SK-N-SH (cell line): ENCODE data around the gene RAB17. TPM values are rescaled to one million over a fixed set of nuclear protein-coding genes. Genes with fewer than 3 reads are reported as not detected.
A peak's percentile ranks its signal among the peaks of the same experiment; 100 is the strongest.
"Not testable (repeated sequence)": the region's sequence is repeated elsewhere in the genome, so short reads cannot be mapped to it uniquely, and the experiment has no call there.

ENCODE experiments used
- CTCF ChIA-PET: fragments of 300-600, 350-600 bp; formaldehyde crosslinking; extraction: SDS; loops from one replicate; lab custom pipeline; 2021; lab: Yijun Ruan, JAX
- POLR2A ChIA-PET: fragments of 350-600 bp; sonication (Branson Sonifier 250); formaldehyde crosslinking; extraction: SDS; loops from one replicate; lab custom pipeline; 2020; ENCODE audit warnings: antibody characterized with exemption, inconsistent platforms; lab: Yijun Ruan, JAX
- DNase-seq: peaks from one replicate; pipeline ENCODE4 v3.0.0; 2012
- H2AFZ ChIP-seq: fragments of 200-600 bp; sonication (generic); 2 replicates; pipeline ENCODE4 v1.8.1; 2016; ENCODE audit warnings: antibody characterized with exemption, mild to moderate bottlenecking, low read depth
- H3F3A ChIP-seq: fragments of 200-600 bp; sonication (generic); replicated peaks from 2 replicates; pipeline ENCODE3; 2016; ENCODE audit warnings: antibody characterized with exemption, mild to moderate bottlenecking; ENCODE audit not compliant: insufficient read depth
- H3K27ac ChIP-seq, 2 experiments: fragments of 200-500 bp in 1 of 2; fragments of 200-600 bp in 1 of 2; sonication (Bioruptor generic) in 1 of 2; sonication (generic), shearing (Covaris generic) in 1 of 2; 2 replicates each; pipeline versions ENCODE4 v1.5.1 to v1.6.1; 2014 to 2016; ENCODE audit warnings: low read depth in 2 of 2, inconsistent platforms in 1 of 2, low read length in 1 of 2, mild to moderate bottlenecking in 1 of 2, mixed read lengths in 1 of 2
- H3K27me3 ChIP-seq: fragments of 200-600 bp; sonication (generic), shearing (Covaris generic); 2 replicates; pipeline ENCODE4 v1.6.1; 2016; ENCODE audit warnings: mixed run types; ENCODE audit not compliant: insufficient read depth
- H3K36me3 ChIP-seq, 2 experiments: fragments of 200-500 bp in 1 of 2; fragments of 200-600 bp in 1 of 2; sonication (Bioruptor generic) in 1 of 2; sonication (generic) in 1 of 2; replicated peaks in 1 of 2; 2 replicates each; pipeline versions ENCODE3 to v1.5.1; 2014 to 2016; ENCODE audit warnings: low read length in 1 of 2, mild to moderate bottlenecking in 1 of 2; ENCODE audit not compliant: insufficient read depth in 2 of 2, control insufficient read depth in 1 of 2
- H3K4me1 ChIP-seq, 2 experiments: fragments of 200-500 bp in 1 of 2; fragments of 200-600 bp in 1 of 2; sonication (Bioruptor generic) in 1 of 2; sonication (generic), shearing (Covaris generic) in 1 of 2; 2 replicates each; pipeline versions ENCODE4 v1.5.1 to v1.6.1; 2014 to 2016; ENCODE audit warnings: low read depth in 1 of 2, low read length in 1 of 2, mixed run types in 1 of 2; ENCODE audit not compliant: insufficient read depth in 2 of 2, control insufficient read depth in 1 of 2
- H3K4me2 ChIP-seq: fragments of 200-600 bp; sonication (generic), shearing (Covaris generic); 2 replicates; pipeline ENCODE4 v1.6.1; 2017; ENCODE audit warnings: mixed run types
- H3K4me3 ChIP-seq, 2 experiments: fragments of 200-500 bp in 1 of 2; fragments of 200-600 bp in 1 of 2; sonication (Bioruptor generic) in 1 of 2; sonication (generic), shearing (Covaris generic) in 1 of 2; 2 replicates each; pipeline versions ENCODE4 v1.5.1 to v1.8.1; 2014 to 2016; ENCODE audit warnings: low read depth in 2 of 2, inconsistent platforms in 1 of 2, low read length in 1 of 2, mild to moderate bottlenecking in 1 of 2, mixed read lengths in 1 of 2, moderate library complexity in 1 of 2
- H3K79me2 ChIP-seq: fragments of 200-600 bp; sonication (generic); 2 replicates; pipeline ENCODE4 v1.8.1; 2017; ENCODE audit warnings: mild to moderate bottlenecking; ENCODE audit not compliant: insufficient read depth
- H3K9ac ChIP-seq: fragments of 200-600 bp; sonication (generic); 2 replicates; pipeline ENCODE4 v1.6.1; 2017; ENCODE audit warnings: mixed run types
- H3K9me2 ChIP-seq: fragments of 200-600 bp; sonication (generic); 2 replicates; pipeline ENCODE4 v1.6.1; 2017; ENCODE audit warnings: mixed run types
- H3K9me3 ChIP-seq: fragments of 200-600 bp; sonication (generic); 2 replicates; pipeline ENCODE4 v1.6.1; 2017; ENCODE audit warnings: mixed run types, mild to moderate bottlenecking, moderate library complexity
- H4K20me1 ChIP-seq: fragments of 200-600 bp; sonication (generic); 2 replicates; pipeline ENCODE4 v1.6.1; 2017; ENCODE audit warnings: mild to moderate bottlenecking, mixed run types; ENCODE audit not compliant: insufficient read depth
- CTCF ChIP-seq: fragments of 200-600 bp; sonication (generic); IDR thresholded peaks from 2 replicates; pipeline ENCODE4 v1.6.1; 2017; ENCODE audit warnings: antibody characterized with exemption, mild to moderate bottlenecking, moderate library complexity
- JUND ChIP-seq: IDR thresholded peaks from 2 replicates; pipeline ENCODE4 v1.4.0; 2012
- MEF2A ChIP-seq: IDR thresholded peaks from 2 replicates; pipeline ENCODE4 v1.4.0; 2012; ENCODE audit warnings: low read depth, borderline replicate concordance
- RAD21 ChIP-seq: IDR thresholded peaks from 2 replicates; pipeline ENCODE4 v1.6.1; 2012; ENCODE audit warnings: mild to moderate bottlenecking, low read length
- SMC3 ChIP-seq: IDR thresholded peaks from 2 replicates; pipeline ENCODE4 v1.6.1; 2012; ENCODE audit warnings: low read depth, low read length, improper control_type of control experiment
- TAF1 ChIP-seq: IDR thresholded peaks from 2 replicates; pipeline ENCODE4 v1.6.1; 2012; ENCODE audit warnings: low read depth, mild to moderate bottlenecking, low read length, moderate library complexity, borderline replicate concordance
- WGBS: methylation state at CpG from one replicate; pipeline ENCODE4 v1.1.6; 2017; ENCODE audit warnings: low lambda C conversion rate; 5-methylcytosine and 5-hydroxymethylcytosine counted together
- polyA plus RNA-seq, 3 experiments: library from polyadenylated mRNA; depleted of rRNA; stranded (reverse); fragments of >200 nt; gene quantifications; 2 replicates each; pipeline ENCODE4 v1.2.3, GENCODE V29; 2012
- TF ChIP-seq, protein P1 (sequence below): IDR thresholded peaks from 2 replicates; pipeline ENCODE4 v1.4.0; 2012; ENCODE audit warnings: low read depth
- TF ChIP-seq, protein P2 (sequence below): fragments of 150-350 bp; IDR thresholded peaks from 2 replicates; pipeline ENCODE4 v1.6.1; 2017; ENCODE audit warnings: antibody characterized with exemption, low read length, low read depth, borderline replicate concordance

The RAB17 gene
- polyA plus RNA-seq, 1 of the 3 experiments (the other 2 are of a cell fraction) = 0.10 TPM

DNA sequence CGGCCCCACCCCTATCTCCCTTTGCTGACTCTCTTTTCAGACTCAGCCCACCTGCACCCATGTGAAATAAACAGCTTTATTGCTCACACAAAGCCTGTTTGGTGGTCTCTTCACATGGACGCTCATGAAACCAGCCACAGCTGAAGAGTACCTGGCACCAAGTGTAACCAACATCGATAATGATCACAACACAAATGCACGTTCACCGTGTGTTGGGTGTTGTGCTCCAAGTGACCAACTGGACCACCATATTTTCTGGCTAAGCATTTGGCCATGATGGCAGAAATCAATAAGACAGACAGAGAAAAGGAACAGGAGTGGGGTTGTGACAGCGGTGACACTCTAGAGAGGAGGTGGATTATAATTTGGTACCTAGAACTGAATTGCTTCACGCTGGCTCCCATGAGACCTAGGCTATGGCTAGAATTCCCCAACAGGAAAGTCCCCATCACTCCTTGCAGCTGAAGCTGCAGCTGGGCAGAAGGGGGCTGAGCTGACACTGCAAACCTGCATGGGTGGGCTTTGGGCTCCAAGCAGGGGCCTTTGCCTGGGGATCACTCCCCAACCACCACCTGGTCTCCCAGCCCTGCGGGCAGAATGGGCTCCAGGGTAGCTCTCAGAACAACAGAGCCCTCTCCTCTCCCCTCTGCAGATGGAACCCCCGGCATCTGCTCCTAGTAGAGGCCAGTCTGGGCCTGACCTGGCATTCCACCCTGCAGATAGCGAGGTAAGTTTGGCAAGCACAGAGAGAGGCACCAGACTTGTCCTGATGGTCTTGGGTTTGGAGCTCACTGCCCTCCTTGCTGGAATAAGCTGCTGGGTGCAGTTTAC is 22.2 kb upstream of the RAB17 start:
- CTCF ChIA-PET = interaction anchor here (0.9 to 1.5 kb wide), 3 partner anchors 9 to 11 kb away, joined by 3 to 4 read pairs (median 3); no protein-coding TSS in a partner anchor
- no peak overlapping the region for H3K4me3 ChIP-seq
- DNase-seq = no peak
- peaks cover 20 to 39% of the 10 kb centered on the region in 2 experiments for H3K4me1 ChIP-seq
- TF ChIP-seq, protein P1, sequence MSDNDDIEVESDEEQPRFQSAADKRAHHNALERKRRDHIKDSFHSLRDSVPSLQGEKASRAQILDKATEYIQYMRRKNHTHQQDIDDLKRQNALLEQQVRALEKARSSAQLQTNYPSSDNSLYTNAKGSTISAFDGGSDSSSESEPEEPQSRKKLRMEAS = no peak
- TF ChIP-seq, protein P2, sequence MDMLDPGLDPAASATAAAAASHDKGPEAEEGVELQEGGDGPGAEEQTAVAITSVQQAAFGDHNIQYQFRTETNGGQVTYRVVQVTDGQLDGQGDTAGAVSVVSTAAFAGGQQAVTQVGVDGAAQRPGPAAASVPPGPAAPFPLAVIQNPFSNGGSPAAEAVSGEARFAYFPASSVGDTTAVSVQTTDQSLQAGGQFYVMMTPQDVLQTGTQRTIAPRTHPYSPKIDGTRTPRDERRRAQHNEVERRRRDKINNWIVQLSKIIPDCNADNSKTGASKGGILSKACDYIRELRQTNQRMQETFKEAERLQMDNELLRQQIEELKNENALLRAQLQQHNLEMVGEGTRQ = no peak
- no peak for TF ChIP-seq MEF2A
- no peak for TF ChIP-seq JUND
- H3K9ac ChIP-seq = no peak overlapping the region
- WGBS = 95% methylated on average over 9 of the region's 10 CpGs
- no peaks in the 10 kb centered on the region for H3K27me3 ChIP-seq
- peaks cover 27% of the 10 kb centered on the region for H3F3A ChIP-seq
- no peak overlapping the region for H3K4me2 ChIP-seq
- no peaks in the 10 kb centered on the region for H3K9me3 ChIP-seq
- H3K9me2 ChIP-seq = no peaks in the 10 kb centered on the region
- H3K36me3 ChIP-seq = no peaks in the 10 kb centered on the region
- H3K79me2 ChIP-seq = no peaks in the 10 kb centered on the region
- no peaks in the 10 kb centered on the region for H4K20me1 ChIP-seq
- no peak overlapping the region for H3K27ac ChIP-seq
- H2AFZ ChIP-seq = no peak overlapping the region
- POLR2A ChIA-PET = no interaction called here

GRCh38 chr2:237606522-237606921 is 16.0 kb upstream of the RAB17 start:
- DNase-seq, H3K27me3 ChIP-seq, H3K4me1 ChIP-seq, H3K36me3 ChIP-seq, H4K20me1 ChIP-seq, H3K27ac ChIP-seq, H3K9ac ChIP-seq, H3K9me2 ChIP-seq, H3K79me2 ChIP-seq, H3K4me3 ChIP-seq, POLR2A ChIA-PET, H3F3A ChIP-seq, H3K4me2 ChIP-seq, H3K9me3 ChIP-seq, H2AFZ ChIP-seq: not testable (repeated sequence)
- WGBS = 100% methylated on average over 2 of the region's 4 CpGs
- CTCF ChIA-PET = interaction anchor here (0.9 kb wide), 1 partner anchor 94 kb away, joined by 3 read pairs; no protein-coding TSS in a partner anchor

- ChIA-PET POLR2A (no interaction called here), CTCF (interaction anchor here (1.4 kb wide), 1 partner anchor 658 kb away, joined by 4 read pairs; no protein-coding TSS in a partner anchor)
- H3K27me3 ChIP-seq = no peaks in the 10 kb centered on the region
- no peak for DNase-seq
- H3K9ac ChIP-seq = no peak overlapping the region
- H3K27ac ChIP-seq = no peak overlapping the region
- H3F3A ChIP-seq = no peaks in the 10 kb centered on the region
- no peaks in the 10 kb centered on the region for H4K20me1 ChIP-seq
- no peaks in the 10 kb centered on the region for H3K9me3 ChIP-seq
- no peaks in the 10 kb centered on the region for H3K9me2 ChIP-seq
- no peak overlapping the region for H3K4me2 ChIP-seq
- no peak overlapping the region for H2AFZ ChIP-seq
- peaks cover 0 to 3% of the 10 kb centered on the region in 2 experiments; a peak in 1 of 4 replicates for H3K4me1 ChIP-seq
- TF ChIP-seq TAF1 (no peak), SMC3 (peak; percentile 16; the same call in 1 of the 2 replicates), RAD21 (peak; percentile 43), CTCF (peak; percentile 39)
- no peaks in the 10 kb centered on the region for H3K79me2 ChIP-seq
- no peak overlapping the region for H3K4me3 ChIP-seq
- no peaks in the 10 kb centered on the region for H3K36me3 ChIP-seq
- WGBS = 82% methylated on average over 9 of the region's 9 CpGs
These were observed 14.4 kb upstream of the RAB17 start for GRCh38 chr2:237604960-237605359.
